Stomach (tissue), 4 donors: Measurements from ENCODE around the gene SRGN.

Experiments used
- POLR2A ChIP-seq, 4 donors: fragments of 450-650 bp; IDR thresholded peaks; one replicate each; pipeline ENCODE4 v1.6.1; 2016; ENCODE audit warnings: antibody characterized with exemption in 4 of 4, control low read depth in 2 of 4, mild to moderate bottlenecking in 1 of 4, moderate library complexity in 1 of 4
- TF ChIP-seq, protein P1 (sequence below), 7 experiments: fragments of 450-650 bp in 4 of 7; fragments of 200-600 bp in 3 of 7; sonication (generic) in 3 of 7; IDR thresholded peaks; one replicate each; pipeline ENCODE4 v1.5.1; 2016 to 2019; ENCODE audit warnings: antibody characterized with exemption in 7 of 7, control low read depth in 2 of 7, mild to moderate bottlenecking in 1 of 7

GRCh38 chr10:69070951-69071350 lies 17.0 kb upstream of the SRGN start:
- no peak for TF ChIP-seq POLR2A (IDR thresholded peaks at IDR 0.05)
- TF ChIP-seq, protein P1, sequence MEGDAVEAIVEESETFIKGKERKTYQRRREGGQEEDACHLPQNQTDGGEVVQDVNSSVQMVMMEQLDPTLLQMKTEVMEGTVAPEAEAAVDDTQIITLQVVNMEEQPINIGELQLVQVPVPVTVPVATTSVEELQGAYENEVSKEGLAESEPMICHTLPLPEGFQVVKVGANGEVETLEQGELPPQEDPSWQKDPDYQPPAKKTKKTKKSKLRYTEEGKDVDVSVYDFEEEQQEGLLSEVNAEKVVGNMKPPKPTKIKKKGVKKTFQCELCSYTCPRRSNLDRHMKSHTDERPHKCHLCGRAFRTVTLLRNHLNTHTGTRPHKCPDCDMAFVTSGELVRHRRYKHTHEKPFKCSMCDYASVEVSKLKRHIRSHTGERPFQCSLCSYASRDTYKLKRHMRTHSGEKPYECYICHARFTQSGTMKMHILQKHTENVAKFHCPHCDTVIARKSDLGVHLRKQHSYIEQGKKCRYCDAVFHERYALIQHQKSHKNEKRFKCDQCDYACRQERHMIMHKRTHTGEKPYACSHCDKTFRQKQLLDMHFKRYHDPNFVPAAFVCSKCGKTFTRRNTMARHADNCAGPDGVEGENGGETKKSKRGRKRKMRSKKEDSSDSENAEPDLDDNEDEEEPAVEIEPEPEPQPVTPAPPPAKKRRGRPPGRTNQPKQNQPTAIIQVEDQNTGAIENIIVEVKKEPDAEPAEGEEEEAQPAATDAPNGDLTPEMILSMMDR (IDR thresholded peaks at IDR 0.05), result no peak
